Hepatocyte (in vitro differentiated cells): ENCODE measurements around the gene FBXO21.

Experiments
- CTCF ChIP-seq: fragments of 200-600 bp; sonication (generic); IDR thresholded peaks from 2 replicates; pipeline ENCODE4 v1.5.1; 2016; ENCODE audit warnings: antibody characterized with exemption, mild to moderate bottlenecking; ENCODE audit not compliant: poor library complexity
- EZH2 ChIP-seq: fragments of 200-600 bp; sonication (generic); IDR thresholded peaks from 2 replicates; pipeline ENCODE4 v1.6.1; 2016; ENCODE audit warnings: antibody characterized with exemption, mild to moderate bottlenecking, borderline replicate concordance
- EZH2phosphoT487 ChIP-seq: fragments of 200-600 bp; sonication (generic); IDR thresholded peaks from one replicate; pipeline ENCODE4 v1.6.1; 2018; ENCODE audit warnings: antibody characterized with exemption, mild to moderate bottlenecking, low read depth, moderate library complexity; ENCODE audit not compliant: unreplicated experiment, severe bottlenecking

GRCh38 chr12:117207675-117208074, 17.4 kb upstream of the FBXO21 start:
- TF ChIP-seq CTCF = no peak
- no peak for TF ChIP-seq EZH2
- TF ChIP-seq EZH2phosphoT487 = no peak
